ENCODE measurements around the gene GALNT11. TPM values are rescaled to one million over a fixed set of nuclear protein-coding genes. Genes with fewer than 3 reads are reported as not detected.

The GALNT11 gene
- total RNA-seq, 2 donors from 2014 or later: 32.7 to 35.3 TPM

DNA sequence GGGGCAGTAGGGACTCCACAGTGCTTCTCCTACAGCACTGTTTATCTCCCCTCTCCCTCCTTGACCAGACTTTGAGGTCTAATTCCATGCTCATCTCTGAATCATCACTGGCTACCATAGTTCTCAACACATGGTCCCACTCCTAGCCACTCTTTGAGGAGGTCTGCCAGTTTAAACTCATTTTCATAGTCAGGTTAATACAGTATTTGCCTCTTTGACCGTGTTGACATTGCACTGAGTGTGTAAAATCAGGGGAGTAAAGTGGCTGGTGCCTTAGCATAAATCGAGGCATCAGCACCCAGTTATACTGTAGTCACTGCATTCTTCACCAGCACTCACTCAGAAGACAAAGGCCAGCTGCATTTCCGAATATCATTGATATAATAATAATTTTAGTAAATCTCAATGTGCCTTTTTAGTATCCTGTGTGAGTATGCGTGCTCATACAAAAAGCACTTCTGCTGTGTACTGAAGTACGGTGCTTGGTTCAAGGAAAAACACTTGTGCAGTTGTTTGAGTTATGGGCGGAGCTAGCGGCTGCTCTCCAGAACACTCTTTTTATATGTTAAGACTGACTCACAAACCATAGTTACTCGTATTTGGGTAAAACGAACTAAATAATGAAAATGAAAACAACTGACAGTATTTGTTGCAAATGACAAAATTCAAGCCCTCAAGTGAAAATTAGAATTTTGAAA lies 89.7 kb downstream of the GALNT11 start:
- H3K36me3 Mint-ChIP-seq (ENCODE audit: low read depth): peaks cover 65% of the 10 kb centered on the region
- H3K27ac Mint-ChIP-seq: peak overlapping the region; percentile 33
- no peaks in the 10 kb centered on the region for H3K4me1 Mint-ChIP-seq

DNA sequence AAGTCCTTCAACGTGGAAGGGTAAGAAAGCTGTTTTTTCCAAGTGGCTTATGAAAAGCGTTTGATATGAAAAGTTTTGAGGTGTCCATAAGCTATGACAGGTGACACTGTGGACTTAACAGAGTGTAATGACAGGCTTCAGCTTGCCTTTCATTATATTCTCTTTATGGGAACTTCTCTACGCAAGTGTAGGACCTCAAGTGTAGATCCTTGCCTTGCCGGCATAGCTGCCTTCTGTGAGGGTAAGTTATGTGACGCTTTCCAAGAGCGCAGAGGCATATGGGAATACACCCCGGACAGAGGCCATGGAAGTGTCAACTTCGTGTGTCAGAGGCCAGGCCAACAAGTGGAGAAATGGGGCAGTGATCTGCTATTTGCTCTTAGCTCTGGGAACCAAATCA lies 91.9 kb downstream of the GALNT11 start:
- Histone ChIP-seq H3K36me3 (ENCODE audit: control insufficient read depth, insufficient read depth, low read length) (peaks cover 81% of the 10 kb centered on the region), H3K4me1 (ENCODE audit: control insufficient read depth, insufficient read depth, low read length) (no peaks in the 10 kb centered on the region), H3K27me3 (ENCODE audit: control insufficient read depth, insufficient read depth, low read length, poor library complexity, severe bottlenecking) (no peaks in the 10 kb centered on the region), H3K27ac (ENCODE audit: low read depth, low read length) (no peak overlapping the region), H3K4me3 (ENCODE audit: low read length) (no peak overlapping the region), H3K9ac (ENCODE audit: extremely low read depth, low read length, poor library complexity, severe bottlenecking) (no peak overlapping the region), H3K9me3 (ENCODE audit: control insufficient read depth, low read length) (no peaks in the 10 kb centered on the region)
- Mint-ChIP-seq H3K4me1 (no peaks in the 10 kb centered on the region), H3K27ac (no peak overlapping the region), H3K27me3 (ENCODE audit: insufficient read depth) (no peaks in the 10 kb centered on the region), H3K9me3 (no peaks in the 10 kb centered on the region), H3K36me3 (ENCODE audit: low read depth) (peaks cover 68% of the 10 kb centered on the region), H3K4me3 (no peak overlapping the region)
- DNase-seq: no peak
- 91 to 95% methylated on average over 3 to 8 of the region's 8 CpGs for WGBS, 2 experiments (ENCODE audit: insufficient coverage in 1 of 2, insufficient read length in 1 of 2)
- TF ChIP-seq, protein P1, sequence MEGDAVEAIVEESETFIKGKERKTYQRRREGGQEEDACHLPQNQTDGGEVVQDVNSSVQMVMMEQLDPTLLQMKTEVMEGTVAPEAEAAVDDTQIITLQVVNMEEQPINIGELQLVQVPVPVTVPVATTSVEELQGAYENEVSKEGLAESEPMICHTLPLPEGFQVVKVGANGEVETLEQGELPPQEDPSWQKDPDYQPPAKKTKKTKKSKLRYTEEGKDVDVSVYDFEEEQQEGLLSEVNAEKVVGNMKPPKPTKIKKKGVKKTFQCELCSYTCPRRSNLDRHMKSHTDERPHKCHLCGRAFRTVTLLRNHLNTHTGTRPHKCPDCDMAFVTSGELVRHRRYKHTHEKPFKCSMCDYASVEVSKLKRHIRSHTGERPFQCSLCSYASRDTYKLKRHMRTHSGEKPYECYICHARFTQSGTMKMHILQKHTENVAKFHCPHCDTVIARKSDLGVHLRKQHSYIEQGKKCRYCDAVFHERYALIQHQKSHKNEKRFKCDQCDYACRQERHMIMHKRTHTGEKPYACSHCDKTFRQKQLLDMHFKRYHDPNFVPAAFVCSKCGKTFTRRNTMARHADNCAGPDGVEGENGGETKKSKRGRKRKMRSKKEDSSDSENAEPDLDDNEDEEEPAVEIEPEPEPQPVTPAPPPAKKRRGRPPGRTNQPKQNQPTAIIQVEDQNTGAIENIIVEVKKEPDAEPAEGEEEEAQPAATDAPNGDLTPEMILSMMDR (conservative IDR thresholded peaks at IDR 0.05): no peak

More for the DNA sequence above, 89.7 kb downstream of the GALNT11 start:
- no peak overlapping the region for H3K9ac ChIP-seq (ENCODE audit: extremely low read depth, low read length, poor library complexity, severe bottlenecking)
- TF ChIP-seq, protein P1 (conservative IDR thresholded peaks at IDR 0.05): no peak
- 92 to 100% methylated on average over 2 to 8 of the region's 9 CpGs for WGBS, 2 experiments (ENCODE audit: insufficient coverage in 1 of 2, insufficient read length in 1 of 2)
- no peaks in the 10 kb centered on the region for H3K9me3 ChIP-seq (ENCODE audit: control insufficient read depth, low read length)
- no peaks in the 10 kb centered on the region for H3K4me1 ChIP-seq (ENCODE audit: control insufficient read depth, insufficient read depth, low read length)
- H3K4me3 ChIP-seq (ENCODE audit: low read length): no peak overlapping the region
- Mint-ChIP-seq H3K27me3 (ENCODE audit: insufficient read depth) (no peaks in the 10 kb centered on the region), H3K4me3 (no peak overlapping the region), H3K9me3 (no peaks in the 10 kb centered on the region)
- no peak for DNase-seq
- H3K36me3 ChIP-seq (ENCODE audit: control insufficient read depth, insufficient read depth, low read length): peaks cover 72% of the 10 kb centered on the region
- no peaks in the 10 kb centered on the region for H3K27me3 ChIP-seq (ENCODE audit: control insufficient read depth, insufficient read depth, low read length, poor library complexity, severe bottlenecking)
- H3K27ac ChIP-seq (ENCODE audit: low read depth, low read length): no peak overlapping the region

DNA sequence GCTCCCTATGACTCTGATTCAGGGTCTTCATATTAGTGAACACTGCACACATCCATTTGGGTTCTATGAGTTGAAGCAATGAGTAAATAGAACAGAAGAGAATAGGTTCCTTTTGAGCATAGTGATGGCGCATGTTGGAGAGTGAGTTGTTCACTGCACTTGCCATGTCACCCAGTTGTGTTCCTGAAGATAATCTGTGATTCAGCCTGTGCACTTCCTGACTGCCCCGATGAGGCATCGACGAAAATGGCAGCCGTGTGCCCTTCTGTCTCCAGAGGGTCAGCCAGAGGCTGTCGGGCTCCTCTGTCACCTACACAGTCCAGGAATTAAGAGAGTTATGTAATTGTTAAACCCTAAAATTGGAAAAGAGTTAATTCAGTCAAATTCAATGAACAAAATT lies 94.7 kb downstream of the GALNT11 start:
- Mint-ChIP-seq H3K27ac (no peak overlapping the region), H3K4me1 (no peaks in the 10 kb centered on the region), H3K27me3 (ENCODE audit: insufficient read depth) (no peaks in the 10 kb centered on the region), H3K4me3 (no peak overlapping the region), H3K36me3 (ENCODE audit: low read depth) (peaks cover 77% of the 10 kb centered on the region), H3K9me3 (peaks cover 6% of the 10 kb centered on the region)
- no peak for DNase-seq
- Histone ChIP-seq H3K36me3 (ENCODE audit: control insufficient read depth, insufficient read depth, low read length) (peaks cover 88% of the 10 kb centered on the region), H3K9me3 (ENCODE audit: control insufficient read depth, low read length) (peaks cover 10% of the 10 kb centered on the region), H3K27ac (ENCODE audit: low read depth, low read length) (no peak overlapping the region), H3K27me3 (ENCODE audit: control insufficient read depth, insufficient read depth, low read length, poor library complexity, severe bottlenecking) (no peaks in the 10 kb centered on the region), H3K4me1 (ENCODE audit: control insufficient read depth, insufficient read depth, low read length) (no peaks in the 10 kb centered on the region), H3K4me3 (ENCODE audit: low read length) (no peak overlapping the region), H3K9ac (ENCODE audit: extremely low read depth, low read length, poor library complexity, severe bottlenecking) (no peak overlapping the region)
- WGBS, 2 experiments (ENCODE audit: insufficient coverage in 1 of 2, insufficient read length in 1 of 2): 94 to 100% methylated on average over 4 to 6 of the region's 6 CpGs
- TF ChIP-seq, protein P1 (conservative IDR thresholded peaks at IDR 0.05): no peak
